Activated CD8-positive, alpha-beta T cell treated with anti-CD3 and anti-CD28 coated beads for 36 hours (primary cell): ENCODE results near the gene DNAJC1. TPM values are rescaled to one million over a fixed set of nuclear protein-coding genes. Genes with fewer than 3 reads are reported as not detected.

Experiments
- ATAC-seq: fragments of 200-7000 bp; cut with Tn5 transposase; one replicate; pipeline ENCODE4 v1.10.0; 2021; ENCODE audit warnings: mild to moderate bottlenecking, moderate library complexity
- CTCF ChIA-PET: fragments of 350-600 bp; sonication (Branson Sonifier 250); formaldehyde crosslinking; loops from one replicate; lab custom pipeline; 2021; ENCODE audit warnings: antibody characterized with exemption; lab: Charles Lee
- POLR2A ChIA-PET: fragments of 350-600 bp; sonication (Branson Sonifier 250); formaldehyde crosslinking; loops from one replicate; lab custom pipeline; 2021; ENCODE audit warnings: antibody characterized with exemption; lab: Charles Lee
- DNase-seq: peaks from one replicate; pipeline ENCODE4 v3.0.0-alpha.2; 2020
- H3K27ac Mint-ChIP-seq: one replicate; pipeline ENCODE4 v1.8.0; 2021; ENCODE audit warnings: mild to moderate bottlenecking, mixed read lengths
- H3K27me3 Mint-ChIP-seq: one replicate; pipeline ENCODE4 v1.8.0; 2021; ENCODE audit warnings: mixed read lengths
- H3K36me3 Mint-ChIP-seq: one replicate; pipeline ENCODE4 v1.8.0; 2021; ENCODE audit warnings: low read depth, mixed read lengths
- H3K4me1 Mint-ChIP-seq: one replicate; pipeline ENCODE4 v1.8.0; 2021; ENCODE audit warnings: low read depth, mixed read lengths
- H3K4me3 Mint-ChIP-seq: one replicate; pipeline ENCODE4 v1.8.0; 2021; ENCODE audit warnings: mild to moderate bottlenecking, moderate library complexity, mixed read lengths
- H3K9me3 Mint-ChIP-seq: one replicate; pipeline ENCODE4 v1.8.0; 2021; ENCODE audit warnings: mixed read lengths
- CTCF ChIP-seq: fragments of 200-600 bp; IDR thresholded peaks from one replicate; pipeline ENCODE4 v1.8.0; 2022; ENCODE audit warnings: antibody characterized with exemption, mild to moderate bottlenecking
- intact Hi-C: fragments of 100-400 bp; cut with micrococcal nuclease; formaldehyde crosslinking; loops from one replicate; pipeline ENCODE4 v1.10.0; 2022
- total RNA-seq, 2 experiments: library from RNA; stranded (reverse); gene quantifications; one replicate each; pipeline ENCODE4 v1.2.3, GENCODE V29; 2021

The DNAJC1 gene
- total RNA-seq, 2 experiments from 2014 or later = 19.3 to 23.7 TPM

GRCh38 chr10:21807180-21807579, 196.3 kb downstream of the DNAJC1 start:
- H3K27ac Mint-ChIP-seq = no peak overlapping the region
- no peak for TF ChIP-seq CTCF
- ChIA-PET POLR2A (interaction anchor here (0.7 kb wide), 1 partner anchor 157 kb away, joined by 3 read pairs; no protein-coding TSS in a partner anchor), CTCF (interaction anchor here (0.7 kb wide), 1 partner anchor 49 kb away, joined by 3 read pairs; no protein-coding TSS in a partner anchor)
- H3K27me3 Mint-ChIP-seq = no peaks in the 10 kb centered on the region
- peaks cover 8% of the 10 kb centered on the region for H3K36me3 Mint-ChIP-seq
- intact Hi-C loops = no loop called here
- DNase-seq = no peak
- ATAC-seq = no peak
- H3K9me3 Mint-ChIP-seq = no peaks in the 10 kb centered on the region
- H3K4me3 Mint-ChIP-seq = no peak overlapping the region
- H3K4me1 Mint-ChIP-seq = no peaks in the 10 kb centered on the region

DNA sequence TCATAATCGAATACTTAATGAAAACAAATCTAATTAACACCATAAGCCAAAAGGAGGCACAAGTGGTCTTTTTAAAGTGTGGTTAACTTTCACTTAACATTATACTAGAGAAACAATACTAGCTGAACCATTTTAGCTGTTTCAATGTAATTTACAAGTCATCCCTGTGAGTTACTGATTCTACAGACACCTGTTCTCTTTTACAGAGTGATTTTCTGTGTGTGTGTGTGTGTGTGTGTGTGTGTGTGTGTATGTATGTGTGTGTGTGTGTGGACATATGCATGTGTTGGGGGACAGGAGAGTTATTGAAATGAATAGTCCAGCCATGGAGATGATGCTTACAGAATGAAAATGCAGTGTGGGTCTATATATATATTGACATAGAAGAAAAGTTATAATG, 200.2 kb downstream of the DNAJC1 start:
- ChIA-PET CTCF (no interaction called here), POLR2A (no interaction called here)
- Mint-ChIP-seq H3K27me3 (no peaks in the 10 kb centered on the region), H3K36me3 (peaks cover 23% of the 10 kb centered on the region), H3K9me3 (no peaks in the 10 kb centered on the region), H3K4me3 (no peak overlapping the region), H3K27ac (no peak overlapping the region), H3K4me1 (peaks cover 4% of the 10 kb centered on the region)
- DNase-seq (no peak), ATAC-seq (no peak)
- TF ChIP-seq CTCF = no peak
- intact Hi-C loops = no loop called here

DNA sequence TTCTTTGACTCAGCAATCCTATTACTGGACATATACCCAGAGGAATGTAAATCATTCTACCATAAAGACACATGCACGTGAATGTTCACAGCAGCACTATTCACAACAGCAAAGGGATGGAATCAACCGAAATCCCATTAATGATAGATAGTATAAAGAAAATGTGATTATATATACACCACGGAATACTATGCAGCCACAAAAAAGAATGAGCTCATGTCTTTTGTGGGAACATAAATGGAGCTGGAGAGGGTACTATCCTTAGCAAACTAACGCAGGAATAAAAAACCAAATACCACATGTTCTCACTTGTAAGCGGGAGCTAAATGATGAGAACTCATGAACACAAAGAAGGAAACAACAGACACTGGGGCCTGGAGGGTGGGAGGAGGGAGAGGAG, 201.9 kb downstream of the DNAJC1 start:
- POLR2A ChIA-PET = no interaction called here
- ATAC-seq (no peak), DNase-seq (no peak)
- H3K27ac Mint-ChIP-seq = no peak overlapping the region
- intact Hi-C loops = no loop called here
- CTCF ChIA-PET = no interaction called here
- H3K4me3 Mint-ChIP-seq = no peak overlapping the region
- peaks cover 13% of the 10 kb centered on the region for H3K4me1 Mint-ChIP-seq
- no peaks in the 10 kb centered on the region for H3K27me3 Mint-ChIP-seq
- no peaks in the 10 kb centered on the region for H3K9me3 Mint-ChIP-seq
- no peak for TF ChIP-seq CTCF
- H3K36me3 Mint-ChIP-seq = peaks cover 27% of the 10 kb centered on the region

GRCh38 chr10:21797984-21798765, 205.4 kb downstream of the DNAJC1 start:
- DNase-seq (no peak), ATAC-seq (peak; percentile 71)
- intact Hi-C loops = no loop called here
- Mint-ChIP-seq H3K27me3 (no peaks in the 10 kb centered on the region), H3K4me1 (peaks cover 13% of the 10 kb centered on the region), H3K4me3 (no peak overlapping the region), H3K36me3 (peaks cover 28% of the 10 kb centered on the region), H3K9me3 (no peaks in the 10 kb centered on the region), H3K27ac (peak overlapping the region; percentile 53)
- ChIA-PET POLR2A (interaction anchor here (0.6 kb wide), 1 partner anchor 1907 kb away, joined by 3 read pairs; no protein-coding TSS in a partner anchor), CTCF (no interaction called here)
- no peak for TF ChIP-seq CTCF

- Mint-ChIP-seq H3K9me3 (no peaks in the 10 kb centered on the region), H3K4me1 (peaks cover 13% of the 10 kb centered on the region), H3K36me3 (peaks cover 25% of the 10 kb centered on the region), H3K4me3 (no peak overlapping the region), H3K27ac (peak overlapping the region; percentile 53), H3K27me3 (no peaks in the 10 kb centered on the region)
- TF ChIP-seq CTCF = no peak
- POLR2A ChIA-PET = no interaction called here
- DNase-seq (no peak), ATAC-seq (no peak)
- intact Hi-C loops = no loop called here
- CTCF ChIA-PET = no interaction called here
These were observed 206.0 kb downstream of the DNAJC1 start for GRCh38 chr10:21797533-21797932.
